Measurements from ENCODE around the gene IMPG1.

- no peak for TF ChIP-seq EZH2 (IDR thresholded peaks at IDR 0.05)
- TF ChIP-seq, protein P1, sequence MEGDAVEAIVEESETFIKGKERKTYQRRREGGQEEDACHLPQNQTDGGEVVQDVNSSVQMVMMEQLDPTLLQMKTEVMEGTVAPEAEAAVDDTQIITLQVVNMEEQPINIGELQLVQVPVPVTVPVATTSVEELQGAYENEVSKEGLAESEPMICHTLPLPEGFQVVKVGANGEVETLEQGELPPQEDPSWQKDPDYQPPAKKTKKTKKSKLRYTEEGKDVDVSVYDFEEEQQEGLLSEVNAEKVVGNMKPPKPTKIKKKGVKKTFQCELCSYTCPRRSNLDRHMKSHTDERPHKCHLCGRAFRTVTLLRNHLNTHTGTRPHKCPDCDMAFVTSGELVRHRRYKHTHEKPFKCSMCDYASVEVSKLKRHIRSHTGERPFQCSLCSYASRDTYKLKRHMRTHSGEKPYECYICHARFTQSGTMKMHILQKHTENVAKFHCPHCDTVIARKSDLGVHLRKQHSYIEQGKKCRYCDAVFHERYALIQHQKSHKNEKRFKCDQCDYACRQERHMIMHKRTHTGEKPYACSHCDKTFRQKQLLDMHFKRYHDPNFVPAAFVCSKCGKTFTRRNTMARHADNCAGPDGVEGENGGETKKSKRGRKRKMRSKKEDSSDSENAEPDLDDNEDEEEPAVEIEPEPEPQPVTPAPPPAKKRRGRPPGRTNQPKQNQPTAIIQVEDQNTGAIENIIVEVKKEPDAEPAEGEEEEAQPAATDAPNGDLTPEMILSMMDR (IDR thresholded peaks at IDR 0.05) = no peak
Observed at GRCh38 chr6:75926293-75927168, 145.9 kb downstream of the IMPG1 start.
